ENCODE results near the gene KRT2.

KRT2 gene

GRCh38 chr12:52636189-52636588 is 15.8 kb downstream of the KRT2 start:
- no peaks in the 10 kb centered on the region for H3K27me3 ChIP-seq (ENCODE audit: low read depth, low read length)
- H3K36me3 ChIP-seq (ENCODE audit: control insufficient read depth in 1 of 2, insufficient read depth in 2 of 2, low read length in 2 of 2): no peaks in the 10 kb centered on the region
- no peaks in the 10 kb centered on the region for H3K4me1 ChIP-seq (ENCODE audit: control insufficient read depth in 1 of 2, insufficient read depth in 2 of 2, low read length in 2 of 2)
- no peak overlapping the region for H3K4me3 ChIP-seq (ENCODE audit: low read depth in 1 of 2, low read length in 2 of 2)
- no peaks in the 10 kb centered on the region for H3K9me3 ChIP-seq (ENCODE audit: control insufficient read depth in 1 of 2, low read length in 2 of 2)
- H3K27ac ChIP-seq (ENCODE audit: low read length): no peak overlapping the region

GRCh38 chr12:52634266-52635056 is 17.6 kb downstream of the KRT2 start:
- H3K36me3 ChIP-seq (ENCODE audit: control insufficient read depth in 1 of 2, insufficient read depth in 2 of 2, low read length in 2 of 2): no peaks in the 10 kb centered on the region
- H3K27ac ChIP-seq (ENCODE audit: low read length): no peak overlapping the region
- H3K4me1 ChIP-seq (ENCODE audit: control insufficient read depth in 1 of 2, insufficient read depth in 2 of 2, low read length in 2 of 2): no peaks in the 10 kb centered on the region
- H3K27me3 ChIP-seq (ENCODE audit: low read depth, low read length): no peaks in the 10 kb centered on the region
- no peak overlapping the region for H3K4me3 ChIP-seq (ENCODE audit: low read depth in 1 of 2, low read length in 2 of 2)
- H3K9me3 ChIP-seq (ENCODE audit: control insufficient read depth in 1 of 2, low read length in 2 of 2): no peaks in the 10 kb centered on the region

GRCh38 chr12:52633383-52633782 is 18.6 kb downstream of the KRT2 start:
- H3K27me3 ChIP-seq (ENCODE audit: low read depth, low read length): no peaks in the 10 kb centered on the region
- H3K27ac ChIP-seq (ENCODE audit: low read length): no peak overlapping the region
- no peak overlapping the region for H3K4me3 ChIP-seq (ENCODE audit: low read depth in 1 of 2, low read length in 2 of 2)
- H3K36me3 ChIP-seq (ENCODE audit: control insufficient read depth in 1 of 2, insufficient read depth in 2 of 2, low read length in 2 of 2): no peaks in the 10 kb centered on the region
- H3K4me1 ChIP-seq (ENCODE audit: control insufficient read depth in 1 of 2, insufficient read depth in 2 of 2, low read length in 2 of 2): no peaks in the 10 kb centered on the region
- no peaks in the 10 kb centered on the region for H3K9me3 ChIP-seq (ENCODE audit: control insufficient read depth in 1 of 2, low read length in 2 of 2)

- H3K27ac ChIP-seq (ENCODE audit: low read length): no peak overlapping the region
Measured at GRCh38 chr12:52632656-52633055, 19.4 kb downstream of the KRT2 start.

GRCh38 chr12:52631676-52632459 is 20.1 kb downstream of the KRT2 start:
- no peak overlapping the region for H3K27ac ChIP-seq (ENCODE audit: low read length)
- no peaks in the 10 kb centered on the region for H3K4me1 ChIP-seq (ENCODE audit: control insufficient read depth in 1 of 2, insufficient read depth in 2 of 2, low read length in 2 of 2)
- no peaks in the 10 kb centered on the region for H3K27me3 ChIP-seq (ENCODE audit: low read depth, low read length)
- H3K4me3 ChIP-seq (ENCODE audit: low read depth in 1 of 2, low read length in 2 of 2): no peak overlapping the region
- no peaks in the 10 kb centered on the region for H3K9me3 ChIP-seq (ENCODE audit: control insufficient read depth in 1 of 2, low read length in 2 of 2)
- H3K36me3 ChIP-seq (ENCODE audit: control insufficient read depth in 1 of 2, insufficient read depth in 2 of 2, low read length in 2 of 2): no peaks in the 10 kb centered on the region

More at GRCh38 chr12:52632656-52633055, 19.4 kb downstream of the KRT2 start:
- no peaks in the 10 kb centered on the region for H3K9me3 ChIP-seq (ENCODE audit: control insufficient read depth in 1 of 2, low read length in 2 of 2)
- no peak overlapping the region for H3K4me3 ChIP-seq (ENCODE audit: low read depth in 1 of 2, low read length in 2 of 2)
- H3K27me3 ChIP-seq (ENCODE audit: low read depth, low read length): no peaks in the 10 kb centered on the region
- no peaks in the 10 kb centered on the region for H3K4me1 ChIP-seq (ENCODE audit: control insufficient read depth in 1 of 2, insufficient read depth in 2 of 2, low read length in 2 of 2)
- H3K36me3 ChIP-seq (ENCODE audit: control insufficient read depth in 1 of 2, insufficient read depth in 2 of 2, low read length in 2 of 2): no peaks in the 10 kb centered on the region

GRCh38 chr12:52631264-52631663 is 20.7 kb downstream of the KRT2 start:
- Histone ChIP-seq H3K27ac (ENCODE audit: low read length) (no peak overlapping the region), H3K27me3 (ENCODE audit: low read depth, low read length) (no peaks in the 10 kb centered on the region), H3K4me3 (ENCODE audit: low read depth in 1 of 2, low read length in 2 of 2) (no peak overlapping the region), H3K9me3 (ENCODE audit: control insufficient read depth in 1 of 2, low read length in 2 of 2) (no peaks in the 10 kb centered on the region), H3K4me1 (ENCODE audit: control insufficient read depth in 1 of 2, insufficient read depth in 2 of 2, low read length in 2 of 2) (no peaks in the 10 kb centered on the region), H3K36me3 (ENCODE audit: control insufficient read depth in 1 of 2, insufficient read depth in 2 of 2, low read length in 2 of 2) (no peaks in the 10 kb centered on the region)

GRCh38 chr12:52630599-52631200 is 21.3 kb downstream of the KRT2 start:
- Histone ChIP-seq H3K4me3 (ENCODE audit: low read depth in 1 of 2, low read length in 2 of 2) (no peak overlapping the region), H3K27me3 (ENCODE audit: low read depth, low read length) (no peaks in the 10 kb centered on the region), H3K4me1 (ENCODE audit: control insufficient read depth in 1 of 2, insufficient read depth in 2 of 2, low read length in 2 of 2) (no peaks in the 10 kb centered on the region), H3K36me3 (ENCODE audit: control insufficient read depth in 1 of 2, insufficient read depth in 2 of 2, low read length in 2 of 2) (no peaks in the 10 kb centered on the region), H3K9me3 (ENCODE audit: control insufficient read depth in 1 of 2, low read length in 2 of 2) (no peaks in the 10 kb centered on the region), H3K27ac (ENCODE audit: low read length) (no peak overlapping the region)

GRCh38 chr12:52630008-52630500 is 22.0 kb downstream of the KRT2 start:
- Histone ChIP-seq H3K36me3 (ENCODE audit: control insufficient read depth in 1 of 2, insufficient read depth in 2 of 2, low read length in 2 of 2) (no peaks in the 10 kb centered on the region), H3K9me3 (ENCODE audit: control insufficient read depth in 1 of 2, low read length in 2 of 2) (no peaks in the 10 kb centered on the region), H3K27ac (ENCODE audit: low read length) (no peak overlapping the region), H3K27me3 (ENCODE audit: low read depth, low read length) (no peaks in the 10 kb centered on the region), H3K4me3 (ENCODE audit: low read depth in 1 of 2, low read length in 2 of 2) (no peak overlapping the region), H3K4me1 (ENCODE audit: control insufficient read depth in 1 of 2, insufficient read depth in 2 of 2, low read length in 2 of 2) (no peaks in the 10 kb centered on the region)

- H3K4me3 ChIP-seq (ENCODE audit: low read depth in 1 of 2, low read length in 2 of 2): no peak overlapping the region
- no peaks in the 10 kb centered on the region for H3K36me3 ChIP-seq (ENCODE audit: control insufficient read depth in 1 of 2, insufficient read depth in 2 of 2, low read length in 2 of 2)
- H3K4me1 ChIP-seq (ENCODE audit: control insufficient read depth in 1 of 2, insufficient read depth in 2 of 2, low read length in 2 of 2): no peaks in the 10 kb centered on the region
- H3K27me3 ChIP-seq (ENCODE audit: low read depth, low read length): no peaks in the 10 kb centered on the region
- H3K27ac ChIP-seq (ENCODE audit: low read length): no peak overlapping the region
- no peaks in the 10 kb centered on the region for H3K9me3 ChIP-seq (ENCODE audit: control insufficient read depth in 1 of 2, low read length in 2 of 2)
Measured at GRCh38 chr12:52629281-52630007, 22.6 kb downstream of the KRT2 start.

- no peaks in the 10 kb centered on the region for H3K9me3 ChIP-seq (ENCODE audit: control insufficient read depth in 1 of 2, low read length in 2 of 2)
- no peaks in the 10 kb centered on the region for H3K27me3 ChIP-seq (ENCODE audit: low read depth, low read length)
- no peak overlapping the region for H3K27ac ChIP-seq (ENCODE audit: low read length)
- H3K4me1 ChIP-seq (ENCODE audit: control insufficient read depth in 1 of 2, insufficient read depth in 2 of 2, low read length in 2 of 2): no peaks in the 10 kb centered on the region
- H3K36me3 ChIP-seq (ENCODE audit: control insufficient read depth in 1 of 2, insufficient read depth in 2 of 2, low read length in 2 of 2): no peaks in the 10 kb centered on the region
- no peak overlapping the region for H3K4me3 ChIP-seq (ENCODE audit: low read depth in 1 of 2, low read length in 2 of 2)
Measured at GRCh38 chr12:52628841-52629240, 23.2 kb downstream of the KRT2 start.

GRCh38 chr12:52628111-52628507 is 23.9 kb downstream of the KRT2 start:
- Histone ChIP-seq H3K9me3 (ENCODE audit: control insufficient read depth in 1 of 2, low read length in 2 of 2) (no peaks in the 10 kb centered on the region), H3K36me3 (ENCODE audit: control insufficient read depth in 1 of 2, insufficient read depth in 2 of 2, low read length in 2 of 2) (no peaks in the 10 kb centered on the region), H3K4me3 (ENCODE audit: low read depth in 1 of 2, low read length in 2 of 2) (no peak overlapping the region), H3K4me1 (ENCODE audit: control insufficient read depth in 1 of 2, insufficient read depth in 2 of 2, low read length in 2 of 2) (no peaks in the 10 kb centered on the region), H3K27ac (ENCODE audit: low read length) (no peak overlapping the region), H3K27me3 (ENCODE audit: low read depth, low read length) (no peaks in the 10 kb centered on the region)

All from muscle layer of duodenum (tissue), 2 donors.